K562 (cell line): ENCODE measurements around the gene SCUBE1. TPM values are rescaled to one million over a fixed set of nuclear protein-coding genes. Genes with fewer than 3 reads are reported as not detected.

Experiments
- ARID3A ChIP-seq: IDR thresholded peaks from 2 replicates; pipeline ENCODE4 v1.6.1; 2012; ENCODE audit warnings: low read depth, low read length, improper control_type of control experiment, borderline replicate concordance
- BMI1 ChIP-seq: fragments of 150-350 bp; IDR thresholded peaks from 2 replicates; pipeline ENCODE4 v1.6.1; 2014; ENCODE audit warnings: low read length
- BRCA1 ChIP-seq, 2 experiments: fragments of 450-650 bp in 1 of 2; sonication (generic) in 1 of 2; formaldehyde crosslinking in 1 of 2; IDR thresholded peaks; 2 replicates each; pipeline versions ENCODE4 v1.5.0 to v1.6.1; 2017 to 2020; ENCODE audit warnings: mild to moderate bottlenecking in 1 of 2, missing genetic modification reagents in 1 of 2
- CBX3 ChIP-seq, 2 experiments: IDR thresholded peaks; 1 replicate in 1 of 2; 2 replicates in 1 of 2; pipeline ENCODE4 v1.6.1; 2012; ENCODE audit warnings: inconsistent platforms in 2 of 2, low read length in 2 of 2, borderline replicate concordance in 1 of 2, control low read depth in 1 of 2
- CBX5 ChIP-seq: IDR thresholded peaks from 2 replicates; pipeline ENCODE4 v1.6.1; 2014; ENCODE audit warnings: low read depth, borderline replicate concordance
- CCAR2 ChIP-seq: fragments of 200-400 bp; formaldehyde crosslinking; IDR thresholded peaks from 2 replicates; pipeline ENCODE4 v1.6.1; 2017; ENCODE audit warnings: mild to moderate bottlenecking, low read depth, low read length
- CREM ChIP-seq: IDR thresholded peaks from 2 replicates; pipeline ENCODE4 v1.6.1; 2014; ENCODE audit warnings: antibody characterized with exemption, low read depth
- FOXM1 ChIP-seq, 2 experiments: fragments of 450-650 bp in 1 of 2; sonication (generic) in 1 of 2; formaldehyde crosslinking in 1 of 2; IDR thresholded peaks; 2 replicates each; pipeline versions ENCODE4 v1.6.1 to v1.9.0; 2017 to 2022; ENCODE audit warnings: low read depth in 2 of 2, mild to moderate bottlenecking in 2 of 2, missing genetic modification reagents in 1 of 2, moderate library complexity in 1 of 2
- HDAC2 ChIP-seq: fragments of 450-650 bp; IDR thresholded peaks from 2 replicates; pipeline ENCODE4 v1.6.1; 2016; ENCODE audit warnings: mild to moderate bottlenecking
- HEY1 ChIP-seq: fragments of 250-450 bp; sonication (Bioruptor Pico); IDR thresholded peaks from 2 replicates; pipeline ENCODE4 v1.5.0; 2020; ENCODE audit warnings: mild to moderate bottlenecking, moderate library complexity, borderline replicate concordance
- HNRNPLL ChIP-seq: fragments of 200-400 bp; formaldehyde crosslinking; IDR thresholded peaks from 2 replicates; pipeline ENCODE4 v1.6.1; 2017; ENCODE audit warnings: low read length, low read depth, mild to moderate bottlenecking; ENCODE audit not compliant: poor library complexity, severe bottlenecking
- MTA3 ChIP-seq: fragments of 450-650 bp; formaldehyde crosslinking; IDR thresholded peaks from 2 replicates; pipeline ENCODE4 v1.6.1; 2017; ENCODE audit warnings: mild to moderate bottlenecking, borderline replicate concordance
- NFIC ChIP-seq: fragments of 450-650 bp; IDR thresholded peaks from 2 replicates; pipeline ENCODE4 v1.6.1; 2017; ENCODE audit warnings: mild to moderate bottlenecking, inconsistent platforms
- NR2F6 ChIP-seq: fragments of 450-650 bp; formaldehyde crosslinking; IDR thresholded peaks from 2 replicates; pipeline ENCODE4 v1.4.0; 2020; ENCODE audit warnings: mild to moderate bottlenecking
- PCBP1 ChIP-seq: fragments of 200-400 bp; formaldehyde crosslinking; IDR thresholded peaks from 2 replicates; pipeline ENCODE4 v1.6.1; 2018; ENCODE audit warnings: mild to moderate bottlenecking, low read depth, low read length; ENCODE audit not compliant: poor library complexity, severe bottlenecking
- SNRNP70 ChIP-seq: fragments of 200-400 bp; formaldehyde crosslinking; optimal IDR thresholded peaks from 2 replicates; pipeline ENCODE3; 2017; ENCODE audit warnings: low read depth, low read length
- SRSF3 ChIP-seq: fragments of 200-400 bp; formaldehyde crosslinking; IDR thresholded peaks from 2 replicates; pipeline ENCODE4 v1.6.1; 2016; ENCODE audit warnings: mild to moderate bottlenecking, low read length, moderate library complexity; ENCODE audit not compliant: insufficient read depth
- ZNF583 ChIP-seq: fragments of 250-450 bp; sonication (Bioruptor Pico); IDR thresholded peaks from 2 replicates; pipeline ENCODE4 v1.4.0; 2020
- polyA plus RNA-seq, 8 experiments: library from polyadenylated mRNA; depleted of rRNA in 4 of 8; stranded (reverse) in 5 of 8; unstranded in 3 of 8; fragments of >200 nt; fragmentation: Nextera tagmentation in 2 of 8; fragmentation: Illumina TruSeq in 1 of 8; extraction: Ambion mirVana in 2 of 8; extraction: Trizol in 1 of 8; gene quantifications; 2 replicates each; pipeline versions ENCODE4 v1.2.1 to v1.2.3, GENCODE V29; 2011 to 2014; ENCODE audit warnings: inconsistent platforms in 1 of 8, missing spikeins in 1 of 8
- total RNA-seq, 7 experiments: library from RNA; depleted of rRNA in 6 of 7; stranded (reverse); fragments of >200 nt in 6 of 7; fragmentation: Illumina TruSeq in 2 of 7; extraction: Trizol in 2 of 7; gene quantifications; 2 replicates each; pipeline versions ENCODE4 v1.2.1 to v1.2.3, GENCODE V29; 2011 to 2021; ENCODE audit warnings: low replicate concordance in 1 of 7
- TF ChIP-seq, protein P1 (sequence below): fragments of 450-650 bp; IDR thresholded peaks from 2 replicates; pipeline ENCODE4 v1.7.0; 2016; ENCODE audit warnings: borderline replicate concordance
- TF ChIP-seq, protein P2 (sequence below): fragments of 250-450 bp; sonication (Bioruptor Pico); IDR thresholded peaks from 2 replicates; pipeline ENCODE4 v1.8.0; 2021; ENCODE audit warnings: borderline replicate concordance, mild to moderate bottlenecking, moderate library complexity; ENCODE audit not compliant: poor library complexity, severe bottlenecking
- TF ChIP-seq, protein P3 (sequence below): sonication (generic); formaldehyde crosslinking; IDR thresholded peaks from 2 replicates; pipeline ENCODE4 v1.8.0; 2022; ENCODE audit warnings: mild to moderate bottlenecking, low read depth, missing genetic modification reagents
- TF ChIP-seq, protein P4 (sequence below): sonication (generic); IDR thresholded peaks from 2 replicates; pipeline ENCODE4 v1.6.1; 2016

SCUBE1 gene
- total and polyA plus RNA-seq, 9 of the 15 experiments (the other 6 are each of a cell fraction or from before 2014, with no cell fraction given): 0.03 to 0.47 (median 0.29) TPM; not detected in 6

GRCh38 chr22:43275545-43276317 lies 67.4 kb downstream of the SCUBE1 start (continued):
- TF ChIP-seq, protein P1, sequence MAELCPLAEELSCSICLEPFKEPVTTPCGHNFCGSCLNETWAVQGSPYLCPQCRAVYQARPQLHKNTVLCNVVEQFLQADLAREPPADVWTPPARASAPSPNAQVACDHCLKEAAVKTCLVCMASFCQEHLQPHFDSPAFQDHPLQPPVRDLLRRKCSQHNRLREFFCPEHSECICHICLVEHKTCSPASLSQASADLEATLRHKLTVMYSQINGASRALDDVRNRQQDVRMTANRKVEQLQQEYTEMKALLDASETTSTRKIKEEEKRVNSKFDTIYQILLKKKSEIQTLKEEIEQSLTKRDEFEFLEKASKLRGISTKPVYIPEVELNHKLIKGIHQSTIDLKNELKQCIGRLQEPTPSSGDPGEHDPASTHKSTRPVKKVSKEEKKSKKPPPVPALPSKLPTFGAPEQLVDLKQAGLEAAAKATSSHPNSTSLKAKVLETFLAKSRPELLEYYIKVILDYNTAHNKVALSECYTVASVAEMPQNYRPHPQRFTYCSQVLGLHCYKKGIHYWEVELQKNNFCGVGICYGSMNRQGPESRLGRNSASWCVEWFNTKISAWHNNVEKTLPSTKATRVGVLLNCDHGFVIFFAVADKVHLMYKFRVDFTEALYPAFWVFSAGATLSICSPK: no peak
- no peak for TF ChIP-seq SNRNP70
- TF ChIP-seq, protein P2, sequence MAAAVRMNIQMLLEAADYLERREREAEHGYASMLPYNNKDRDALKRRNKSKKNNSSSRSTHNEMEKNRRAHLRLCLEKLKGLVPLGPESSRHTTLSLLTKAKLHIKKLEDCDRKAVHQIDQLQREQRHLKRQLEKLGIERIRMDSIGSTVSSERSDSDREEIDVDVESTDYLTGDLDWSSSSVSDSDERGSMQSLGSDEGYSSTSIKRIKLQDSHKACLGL (CRISPR knock-in tag): no peak
- no peak for TF ChIP-seq BRCA1 (IDR thresholded peaks at IDR 0.05)
- no peak for TF ChIP-seq BRCA1 (CRISPR knock-in tag; IDR thresholded peaks at IDR 0.05)
- no peak for TF ChIP-seq SRSF3
- no peak for TF ChIP-seq PCBP1
- TF ChIP-seq FOXM1 (IDR thresholded peaks at IDR 0.05; ENCODE audit: low read depth): no peak
- TF ChIP-seq FOXM1 (CRISPR knock-in tag; IDR thresholded peaks at IDR 0.05; ENCODE audit: low read depth): no peak
- TF ChIP-seq BMI1: no peak
- TF ChIP-seq CBX5: no peak
- no peak for TF ChIP-seq NFIC
- TF ChIP-seq, protein P3, sequence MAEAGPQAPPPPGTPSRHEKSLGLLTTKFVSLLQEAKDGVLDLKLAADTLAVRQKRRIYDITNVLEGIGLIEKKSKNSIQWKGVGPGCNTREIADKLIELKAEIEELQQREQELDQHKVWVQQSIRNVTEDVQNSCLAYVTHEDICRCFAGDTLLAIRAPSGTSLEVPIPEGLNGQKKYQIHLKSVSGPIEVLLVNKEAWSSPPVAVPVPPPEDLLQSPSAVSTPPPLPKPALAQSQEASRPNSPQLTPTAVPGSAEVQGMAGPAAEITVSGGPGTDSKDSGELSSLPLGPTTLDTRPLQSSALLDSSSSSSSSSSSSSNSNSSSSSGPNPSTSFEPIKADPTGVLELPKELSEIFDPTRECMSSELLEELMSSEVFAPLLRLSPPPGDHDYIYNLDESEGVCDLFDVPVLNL (CRISPR knock-in tag): no peak
- TF ChIP-seq, protein P4, sequence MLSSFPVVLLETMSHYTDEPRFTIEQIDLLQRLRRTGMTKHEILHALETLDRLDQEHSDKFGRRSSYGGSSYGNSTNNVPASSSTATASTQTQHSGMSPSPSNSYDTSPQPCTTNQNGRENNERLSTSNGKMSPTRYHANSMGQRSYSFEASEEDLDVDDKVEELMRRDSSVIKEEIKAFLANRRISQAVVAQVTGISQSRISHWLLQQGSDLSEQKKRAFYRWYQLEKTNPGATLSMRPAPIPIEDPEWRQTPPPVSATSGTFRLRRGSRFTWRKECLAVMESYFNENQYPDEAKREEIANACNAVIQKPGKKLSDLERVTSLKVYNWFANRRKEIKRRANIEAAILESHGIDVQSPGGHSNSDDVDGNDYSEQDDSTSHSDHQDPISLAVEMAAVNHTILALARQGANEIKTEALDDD: no peak
- peak; percentile 69; the same call in 1 of the 2 replicates for TF ChIP-seq HDAC2
- TF ChIP-seq NR2F6 (CRISPR knock-in tag): no peak
- no peak for TF ChIP-seq CBX3 (IDR thresholded peaks at IDR 0.05; ENCODE audit: borderline replicate concordance in 1 of 2, low read length in 2 of 2)
- TF ChIP-seq HNRNPLL: no peak
- TF ChIP-seq ARID3A: no peak
- TF ChIP-seq HEY1: no peak
- no peak for TF ChIP-seq ZNF583 (CRISPR knock-in tag)
- no peak for TF ChIP-seq CCAR2
- TF ChIP-seq CREM: 0 out of 2 replicates have a peak, but pooled peaks have one; percentile 8
- TF ChIP-seq MTA3: no peak
